PC-3 (cell line): ENCODE measurements around the gene FSTL4. TPM values are rescaled to one million over a fixed set of nuclear protein-coding genes. Genes with fewer than 3 reads are reported as not detected.

Source experiments
- ATAC-seq: fragments of 200-7000 bp; cut with Tn5 transposase; 2 replicates; pipeline ENCODE4 v1.9.1; 2020; ENCODE audit warnings: mild to moderate bottlenecking, moderate library complexity
- BruUV-seq: library from RNA; stranded (reverse); fragments of 400-500 nt; replicated peaks from 2 replicates; lab custom pipeline; 2021; lab: Mats Ljungman, UMichigan
- CTCF ChIA-PET: fragments of 300-600 bp; sonication (Branson Sonifier 250); formaldehyde crosslinking; loops from one replicate; lab custom pipeline; 2022; ENCODE audit warnings: antibody characterized with exemption; lab: Charles Lee
- POLR2A ChIA-PET: fragments of 300-600 bp; sonication (Branson Sonifier 250); formaldehyde crosslinking; loops from one replicate; lab custom pipeline; 2022; ENCODE audit warnings: antibody characterized with exemption; ENCODE audit not compliant: unreplicated experiment; lab: Charles Lee
- DNase-seq: peaks from one replicate; pipeline ENCODE4 v3.0.0-alpha.2; 2015
- H2AFZ ChIP-seq: fragments of 300-600 bp; sonication (generic); 2 replicates; pipeline ENCODE4 v1.6.0; 2016; ENCODE audit warnings: antibody characterized with exemption, low read length
- H3F3A ChIP-seq: fragments of 300-600 bp; sonication (generic); one replicate; pipeline ENCODE4 v1.6.0; 2017; ENCODE audit warnings: antibody characterized with exemption, low read length, control low read depth, mild to moderate bottlenecking; ENCODE audit not compliant: unreplicated experiment
- H3K27ac ChIP-seq: fragments of 300-600 bp; sonication (generic); 2 replicates; pipeline ENCODE4 v1.5.1; 2016; ENCODE audit warnings: mild to moderate bottlenecking, low read length
- H3K27me3 ChIP-seq: fragments of 300-600 bp; sonication (generic); 2 replicates; pipeline ENCODE4 v1.6.1; 2016; ENCODE audit warnings: low read length, mixed read lengths
- H3K36me3 ChIP-seq: fragments of 300-600 bp; sonication (generic); 2 replicates; pipeline ENCODE4 v1.6.1; 2016; ENCODE audit warnings: low read depth, mixed run types, low read length, mixed read lengths
- H3K4me1 ChIP-seq: fragments of 300-600 bp; sonication (generic); 2 replicates; pipeline ENCODE4 v1.5.1; 2016; ENCODE audit warnings: low read length; ENCODE audit not compliant: insufficient read depth
- H3K4me2 ChIP-seq: fragments of 300-600 bp; sonication (generic); 2 replicates; pipeline ENCODE4 v1.6.0; 2016; ENCODE audit warnings: low read length
- H3K4me3 ChIP-seq: fragments of 300-600 bp; sonication (generic); 2 replicates; pipeline ENCODE4 v1.5.1; 2016; ENCODE audit warnings: mild to moderate bottlenecking, low read length, mixed read lengths
- H3K79me2 ChIP-seq: fragments of 300-600 bp; sonication (generic); 2 replicates; pipeline ENCODE4 v1.6.1; 2017; ENCODE audit warnings: low read length, mixed read lengths
- H3K9ac ChIP-seq: fragments of 300-600 bp; sonication (generic); 2 replicates; pipeline ENCODE4 v1.6.0; 2016; ENCODE audit warnings: mild to moderate bottlenecking, low read length
- H3K9me2 ChIP-seq: fragments of 300-600 bp; sonication (generic); replicated peaks from 2 replicates; pipeline ENCODE4 v1.6.1; 2016; ENCODE audit warnings: mixed run types, low read length, mixed read lengths
- H3K9me3 ChIP-seq: fragments of 300-600 bp; sonication (generic); 2 replicates; pipeline ENCODE4 v1.6.1; 2016; ENCODE audit warnings: low read length, mixed read lengths
- H4K20me1 ChIP-seq: fragments of 300-600 bp; sonication (generic); 2 replicates; pipeline ENCODE4 v1.6.1; 2016; ENCODE audit warnings: low read length, mixed read lengths
- EZH2 ChIP-seq: fragments of 300-600 bp; sonication (generic); IDR thresholded peaks from one replicate; pipeline ENCODE4 v1.6.1; 2017; ENCODE audit warnings: antibody characterized with exemption, mild to moderate bottlenecking, low read length; ENCODE audit not compliant: unreplicated experiment
- EZH2phosphoT487 ChIP-seq: fragments of 300-600 bp; sonication (generic); IDR thresholded peaks from 2 replicates; pipeline ENCODE4 v1.6.1; 2018; ENCODE audit warnings: mild to moderate bottlenecking, antibody characterized with exemption, low read length, borderline replicate concordance
- intact Hi-C: fragments of 100-400 bp; cut with micrococcal nuclease; formaldehyde crosslinking; loops from 2 replicates; pipeline ENCODE4 v1.9.0; 2023
- total RNA-seq: library from RNA; depleted of rRNA; stranded (reverse); fragments of >200 nt; gene quantifications from 2 replicates; pipeline ENCODE4 v1.2.3, GENCODE V29; 2014
- TF ChIP-seq, protein P1 (sequence below): fragments of 300-600 bp; sonication (generic); conservative IDR thresholded peaks from 2 replicates; pipeline ENCODE4 v1.5.1; 2017; ENCODE audit warnings: antibody characterized with exemption, low read depth, mild to moderate bottlenecking, low read length

Gene FSTL4
- total RNA-seq, 1 experiment from 2014 or later: 4.2 TPM

DNA sequence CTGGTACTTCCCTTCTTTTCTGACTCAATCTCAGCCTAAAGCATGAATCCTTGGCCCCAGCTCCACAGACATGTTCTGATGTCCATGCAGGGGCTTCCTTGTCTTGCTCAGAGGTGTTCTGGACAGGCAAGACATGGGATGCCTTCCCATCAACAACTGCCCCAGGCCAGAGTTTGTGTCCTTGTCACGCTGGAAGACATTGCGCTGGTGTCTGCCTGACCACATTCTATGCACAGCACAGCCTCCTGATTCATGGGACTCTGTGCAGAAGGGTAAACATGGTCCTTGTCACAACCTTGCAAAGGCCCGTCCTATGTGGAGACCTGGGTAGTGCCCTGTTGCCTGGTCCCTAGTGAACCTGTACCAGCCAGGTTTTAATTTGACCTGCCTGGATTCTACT is 212.2 kb downstream of the FSTL4 start:
- H3K9me3 ChIP-seq: no peaks in the 10 kb centered on the region
- no peaks in the 10 kb centered on the region for H3K79me2 ChIP-seq
- no peak overlapping the region for H3K4me3 ChIP-seq
- intact Hi-C loops: no loop called here
- no TSS peak for BruUV-seq
- no peaks in the 10 kb centered on the region for H4K20me1 ChIP-seq
- TF ChIP-seq, protein P1, sequence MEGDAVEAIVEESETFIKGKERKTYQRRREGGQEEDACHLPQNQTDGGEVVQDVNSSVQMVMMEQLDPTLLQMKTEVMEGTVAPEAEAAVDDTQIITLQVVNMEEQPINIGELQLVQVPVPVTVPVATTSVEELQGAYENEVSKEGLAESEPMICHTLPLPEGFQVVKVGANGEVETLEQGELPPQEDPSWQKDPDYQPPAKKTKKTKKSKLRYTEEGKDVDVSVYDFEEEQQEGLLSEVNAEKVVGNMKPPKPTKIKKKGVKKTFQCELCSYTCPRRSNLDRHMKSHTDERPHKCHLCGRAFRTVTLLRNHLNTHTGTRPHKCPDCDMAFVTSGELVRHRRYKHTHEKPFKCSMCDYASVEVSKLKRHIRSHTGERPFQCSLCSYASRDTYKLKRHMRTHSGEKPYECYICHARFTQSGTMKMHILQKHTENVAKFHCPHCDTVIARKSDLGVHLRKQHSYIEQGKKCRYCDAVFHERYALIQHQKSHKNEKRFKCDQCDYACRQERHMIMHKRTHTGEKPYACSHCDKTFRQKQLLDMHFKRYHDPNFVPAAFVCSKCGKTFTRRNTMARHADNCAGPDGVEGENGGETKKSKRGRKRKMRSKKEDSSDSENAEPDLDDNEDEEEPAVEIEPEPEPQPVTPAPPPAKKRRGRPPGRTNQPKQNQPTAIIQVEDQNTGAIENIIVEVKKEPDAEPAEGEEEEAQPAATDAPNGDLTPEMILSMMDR: no peak
- TF ChIP-seq EZH2: no peak
- no peak for TF ChIP-seq EZH2phosphoT487
- H3K9me2 ChIP-seq: no peaks in the 10 kb centered on the region
- no peak overlapping the region for H2AFZ ChIP-seq
- H3K27ac ChIP-seq: no peak overlapping the region
- ChIA-PET POLR2A (no interaction called here), CTCF (no interaction called here)
- no peaks in the 10 kb centered on the region for H3K4me1 ChIP-seq
- ATAC-seq (no peak), DNase-seq (no peak)
- no peak overlapping the region for H3K4me2 ChIP-seq
- no peaks in the 10 kb centered on the region for H3K27me3 ChIP-seq
- no peaks in the 10 kb centered on the region for H3K36me3 ChIP-seq
- no peaks in the 10 kb centered on the region for H3F3A ChIP-seq
- no peak overlapping the region for H3K9ac ChIP-seq

DNA sequence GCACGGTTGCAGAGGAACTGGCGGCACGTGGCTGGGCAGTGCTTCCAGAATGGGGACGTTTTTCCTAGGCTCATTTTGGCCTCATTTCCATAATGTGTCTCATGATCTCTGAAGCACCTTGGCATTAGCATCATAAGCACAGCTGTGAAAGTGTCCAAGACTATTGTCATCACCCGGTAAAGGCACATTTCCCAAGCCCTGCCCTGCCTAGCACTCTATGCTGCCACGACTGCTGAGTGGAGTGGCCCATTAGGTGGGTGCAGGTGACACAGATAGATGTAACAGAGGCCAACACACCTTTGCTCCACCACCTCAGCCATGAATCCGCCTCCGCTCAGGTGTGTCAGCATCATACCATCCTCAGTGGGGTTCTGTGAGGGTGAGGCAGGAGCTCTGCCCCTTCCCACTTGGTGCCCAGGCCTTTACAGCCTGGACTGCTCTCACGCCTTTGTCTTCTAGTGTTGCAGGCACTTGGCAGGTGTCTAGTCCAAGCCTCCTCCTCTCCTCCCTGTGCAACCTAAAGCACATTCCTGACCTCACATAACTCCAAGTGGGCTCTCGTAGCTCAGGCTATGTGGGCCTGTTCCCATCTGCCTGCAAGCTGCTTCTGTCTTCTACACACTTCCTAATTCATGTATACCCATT is 213.0 kb downstream of the FSTL4 start:
- CTCF ChIA-PET: no interaction called here
- BruUV-seq: no TSS peak

DNA sequence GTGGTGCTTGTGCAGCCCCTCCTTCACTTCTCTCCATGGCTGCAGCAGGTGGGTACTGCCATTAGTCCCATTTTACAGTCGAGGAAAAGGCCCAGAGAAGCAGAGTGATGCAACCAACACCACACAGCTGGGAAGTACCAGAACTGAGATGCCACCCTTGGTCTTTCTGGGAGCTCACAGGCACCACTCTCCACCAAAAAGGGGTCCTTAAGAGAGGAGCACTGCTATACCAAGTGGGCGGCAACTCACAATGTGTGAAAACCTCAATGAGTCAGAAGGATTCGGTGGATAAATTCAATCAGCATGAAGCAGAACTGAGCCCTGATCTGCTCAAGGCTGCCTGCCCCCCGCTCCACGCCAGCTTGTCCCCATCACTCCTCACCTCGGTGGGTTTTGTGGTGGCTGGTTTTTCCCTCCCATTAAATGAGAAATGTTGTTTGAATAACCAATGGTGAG is 213.7 kb downstream of the FSTL4 start:
- Histone ChIP-seq H3K27ac (no peak overlapping the region), H2AFZ (no peak overlapping the region), H3K4me3 (no peak overlapping the region), H3K9ac (no peak overlapping the region), H3K9me2 (no peaks in the 10 kb centered on the region), H3K79me2 (no peaks in the 10 kb centered on the region), H3K4me1 (no peaks in the 10 kb centered on the region), H4K20me1 (no peaks in the 10 kb centered on the region), H3K4me2 (no peak overlapping the region), H3K36me3 (no peaks in the 10 kb centered on the region), H3F3A (no peaks in the 10 kb centered on the region), H3K9me3 (no peaks in the 10 kb centered on the region), H3K27me3 (no peaks in the 10 kb centered on the region)
- TF ChIP-seq EZH2: no peak
- TF ChIP-seq EZH2phosphoT487: no peak
- TF ChIP-seq, protein P1: no peak
- ATAC-seq (no peak), DNase-seq (no peak)
- intact Hi-C loops: no loop called here
- no TSS peak for BruUV-seq
- POLR2A ChIA-PET: no interaction called here
- CTCF ChIA-PET: no interaction called here

More for the DNA sequence above, 213.0 kb downstream of the FSTL4 start:
- Histone ChIP-seq H3K27me3 (no peaks in the 10 kb centered on the region), H4K20me1 (no peaks in the 10 kb centered on the region), H3K9me3 (no peaks in the 10 kb centered on the region), H3K4me1 (no peaks in the 10 kb centered on the region), H3K4me3 (no peak overlapping the region), H3K27ac (no peak overlapping the region), H3K79me2 (no peaks in the 10 kb centered on the region), H3K9me2 (no peaks in the 10 kb centered on the region), H3K4me2 (no peak overlapping the region), H3K36me3 (no peaks in the 10 kb centered on the region), H2AFZ (no peak overlapping the region), H3K9ac (no peak overlapping the region), H3F3A (no peaks in the 10 kb centered on the region)
- no peak for ATAC-seq
- intact Hi-C loops: no loop called here
- no peak for DNase-seq
- TF ChIP-seq, protein P1: no peak
- no peak for TF ChIP-seq EZH2phosphoT487
- no peak for TF ChIP-seq EZH2
- POLR2A ChIA-PET: no interaction called here
